GM15510 (cell line): ENCODE data around the gene CD300H.

Experiments
- POLR2A ChIP-seq: IDR thresholded peaks from 3 replicates; pipeline ENCODE4 v1.6.1; 2011; ENCODE audit warnings: borderline replicate concordance; ENCODE audit not compliant: insufficient read length; ENCODE audit errors: extremely low read depth

The CD300H gene

DNA sequence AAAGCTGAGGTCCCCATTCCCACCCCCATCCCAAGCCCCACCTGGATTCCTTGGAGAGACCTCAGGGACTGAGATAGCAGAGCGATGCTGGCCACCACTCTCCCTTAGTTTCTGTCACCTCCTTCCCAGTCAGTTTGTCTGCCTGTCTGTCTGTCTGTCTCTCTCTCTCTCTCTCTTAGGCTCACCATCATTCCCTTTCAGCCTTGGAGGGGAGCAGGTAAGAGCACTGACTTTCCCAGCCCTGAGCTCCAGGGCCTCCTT, 41.9 kb downstream of the CD300H start:
- TF ChIP-seq POLR2A: no peak

DNA sequence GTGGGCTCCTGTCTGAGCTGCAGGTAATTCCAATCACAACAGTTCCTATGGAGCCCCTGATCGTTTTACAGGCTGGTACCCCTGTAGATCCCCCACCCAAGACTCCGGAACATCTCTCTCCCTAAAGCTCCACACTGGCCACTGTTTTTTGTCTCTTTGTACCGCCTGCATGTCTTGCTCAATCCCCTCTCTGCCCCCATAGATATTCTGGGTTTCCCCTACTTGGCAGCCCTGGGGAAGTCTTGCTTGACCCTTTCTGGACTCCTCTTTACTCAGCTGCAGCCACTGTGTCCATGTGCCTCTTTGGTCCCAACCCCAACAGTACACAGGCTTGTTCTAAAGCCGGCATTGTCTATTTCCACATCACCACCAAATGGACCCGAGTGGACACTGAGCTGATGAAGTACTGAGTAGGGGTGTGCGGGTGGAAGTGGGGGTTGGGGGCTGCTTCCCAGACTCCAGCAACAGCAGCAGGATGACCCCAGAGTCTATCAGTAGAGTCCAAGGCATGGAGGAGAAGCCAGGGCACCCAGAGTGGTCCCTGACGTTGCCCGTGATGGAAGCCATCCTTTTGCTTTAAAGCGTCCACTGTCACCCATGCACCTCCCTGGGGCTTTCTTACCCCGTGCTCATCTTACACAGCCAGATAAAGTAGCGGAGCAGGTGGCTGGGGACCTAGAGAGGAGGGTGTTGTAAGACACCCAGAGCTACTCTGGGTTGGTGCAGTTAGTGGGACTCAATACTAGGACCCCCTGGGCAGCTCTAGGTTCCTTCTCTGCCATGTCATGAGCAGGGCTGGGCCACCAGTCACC, 42.5 kb downstream of the CD300H start:
- TF ChIP-seq POLR2A: no peak

GRCh38 chr17:74523308-74523707, 44.0 kb downstream of the CD300H start:
- TF ChIP-seq POLR2A: no peak

DNA sequence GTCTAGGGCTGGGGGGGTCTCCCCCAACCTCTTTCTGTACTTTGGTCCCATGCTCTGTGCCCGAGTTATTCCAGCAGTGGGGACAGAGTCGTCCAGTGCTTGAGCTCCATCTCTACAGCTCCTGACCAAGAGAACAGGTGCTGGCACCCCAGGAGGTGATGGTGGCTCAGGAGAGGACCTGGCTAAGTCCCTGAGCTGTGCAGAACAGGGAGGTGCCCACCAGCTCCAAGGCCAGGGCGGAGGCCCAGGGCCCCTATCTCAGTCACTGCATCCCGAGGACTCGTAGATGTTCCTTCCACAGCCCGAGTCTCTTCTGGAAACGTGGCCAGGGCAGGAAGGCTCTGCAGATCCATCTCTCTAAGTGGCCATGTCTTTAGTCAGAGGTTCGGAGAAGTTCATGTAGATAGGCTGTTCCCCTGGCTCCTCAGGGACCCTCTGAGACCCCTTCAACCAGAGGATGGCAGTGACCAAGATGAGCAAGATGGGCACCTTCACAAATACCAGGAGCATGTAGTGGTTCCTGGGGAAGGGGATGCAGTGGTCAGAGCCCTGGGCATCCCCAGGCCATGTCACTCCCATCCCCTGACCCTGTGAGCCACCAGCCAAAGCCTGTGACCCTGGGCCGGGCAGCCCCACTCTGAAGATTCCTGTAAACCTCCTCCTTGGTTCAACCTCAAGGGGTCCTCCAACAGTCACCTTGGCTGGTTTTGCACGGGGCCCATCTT, 44.8 kb downstream of the CD300H start:
- no peak for TF ChIP-seq POLR2A

GRCh38 chr17:74521701-74522201, 45.6 kb downstream of the CD300H start:
- no peak for TF ChIP-seq POLR2A

DNA sequence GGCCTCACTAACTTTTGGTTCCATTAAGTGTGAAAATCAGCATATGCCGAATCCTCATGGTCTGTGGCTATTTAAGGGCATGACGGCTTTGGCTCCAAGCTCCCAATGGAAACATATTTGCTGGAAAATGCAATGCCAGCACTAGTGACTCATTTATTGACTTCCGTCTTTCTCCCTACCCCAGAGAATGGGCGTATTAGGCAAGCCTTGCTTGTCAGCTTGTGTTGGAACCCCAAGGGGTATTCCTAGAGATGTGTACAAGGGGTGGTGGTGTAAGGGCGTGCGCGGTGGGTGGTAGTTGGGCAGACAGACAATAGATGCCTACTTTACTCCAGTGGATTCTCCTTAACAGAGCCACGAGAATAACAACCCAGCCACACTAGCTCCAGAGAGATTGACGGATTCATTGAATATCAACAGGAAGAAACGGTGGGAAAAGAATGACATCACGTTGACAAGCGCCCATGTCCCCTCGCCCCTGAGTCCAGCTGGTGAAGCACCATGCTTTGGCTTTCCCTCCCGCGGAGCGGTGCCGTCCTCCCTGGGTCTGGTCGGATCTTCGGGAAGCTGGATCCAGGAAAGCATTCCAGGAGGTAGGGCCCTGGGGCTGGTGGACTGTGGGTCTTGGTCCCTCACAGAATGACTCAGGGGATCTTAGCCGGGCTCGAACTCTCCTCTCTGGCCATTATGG, 46.4 kb downstream of the CD300H start:
- TF ChIP-seq POLR2A: no peak

- no peak for TF ChIP-seq POLR2A
Observed at GRCh38 chr17:74520016-74520434, 47.3 kb downstream of the CD300H start.

GRCh38 chr17:74516561-74517328, 50.6 kb downstream of the CD300H start:
- TF ChIP-seq POLR2A: no peak

- no peak for TF ChIP-seq POLR2A
Observed at GRCh38 chr17:74515941-74516340, 51.4 kb downstream of the CD300H start.

- TF ChIP-seq POLR2A: no peak
Observed at GRCh38 chr17:74514632-74515334, 52.5 kb downstream of the CD300H start.

- TF ChIP-seq POLR2A: no peak
Observed at GRCh38 chr17:74513987-74514631, 53.2 kb downstream of the CD300H start.

GRCh38 chr17:74512624-74513091, 54.7 kb downstream of the CD300H start:
- TF ChIP-seq POLR2A: no peak

DNA sequence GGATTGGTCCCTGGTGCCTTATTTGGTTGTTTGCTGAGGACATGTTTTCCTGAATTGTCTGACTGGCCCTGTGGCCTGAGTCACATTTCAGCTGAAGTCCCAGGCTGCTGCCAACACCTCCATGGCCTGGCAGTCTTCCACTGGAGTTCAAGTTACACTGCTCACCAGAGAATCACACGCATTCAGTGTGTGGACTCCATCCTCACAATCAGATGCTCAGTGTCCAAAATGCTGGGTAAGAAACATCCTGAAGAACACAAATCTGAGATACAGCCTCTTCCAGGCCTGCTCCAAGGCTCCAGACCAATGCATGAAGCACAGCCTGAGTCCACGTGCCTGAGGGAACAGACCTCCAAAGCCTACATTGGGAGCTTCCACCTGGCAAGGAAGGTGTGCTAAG, 55.3 kb downstream of the CD300H start:
- TF ChIP-seq POLR2A: no peak
